Astrocyte of the cerebellum (primary cell): ENCODE results near the gene TBC1D17.

Source experiments
- DNase-seq: peaks from one replicate; pipeline ENCODE4 v3.0.0-alpha.2; 2011; ENCODE audit warnings: low read depth
- H3K4me3 ChIP-seq: 2 replicates; pipeline ENCODE4 v1.5.1; 2011; ENCODE audit warnings: mild to moderate bottlenecking, low read depth, low read length, moderate library complexity
- in situ Hi-C: cut with HindIII; loops from 2 replicates; pipeline ENCODE4 v1.10.0; 2017; ENCODE audit warnings: low sequenced_read_pairs
- TF ChIP-seq, protein P1 (sequence below): IDR thresholded peaks from 2 replicates; pipeline ENCODE4 v1.5.1; 2012; ENCODE audit warnings: low read length, low read depth, moderate library complexity, mild to moderate bottlenecking; ENCODE audit errors: missing control alignments

TBC1D17 gene

GRCh38 chr19:49910179-49910578 is 32.7 kb downstream of the TBC1D17 start:
- in situ Hi-C loops, result loop anchor here (5.0 kb wide), 1 partner anchor 97 kb away; no protein-coding TSS in a partner anchor
- DNase-seq, result no peak
- TF ChIP-seq, protein P1, sequence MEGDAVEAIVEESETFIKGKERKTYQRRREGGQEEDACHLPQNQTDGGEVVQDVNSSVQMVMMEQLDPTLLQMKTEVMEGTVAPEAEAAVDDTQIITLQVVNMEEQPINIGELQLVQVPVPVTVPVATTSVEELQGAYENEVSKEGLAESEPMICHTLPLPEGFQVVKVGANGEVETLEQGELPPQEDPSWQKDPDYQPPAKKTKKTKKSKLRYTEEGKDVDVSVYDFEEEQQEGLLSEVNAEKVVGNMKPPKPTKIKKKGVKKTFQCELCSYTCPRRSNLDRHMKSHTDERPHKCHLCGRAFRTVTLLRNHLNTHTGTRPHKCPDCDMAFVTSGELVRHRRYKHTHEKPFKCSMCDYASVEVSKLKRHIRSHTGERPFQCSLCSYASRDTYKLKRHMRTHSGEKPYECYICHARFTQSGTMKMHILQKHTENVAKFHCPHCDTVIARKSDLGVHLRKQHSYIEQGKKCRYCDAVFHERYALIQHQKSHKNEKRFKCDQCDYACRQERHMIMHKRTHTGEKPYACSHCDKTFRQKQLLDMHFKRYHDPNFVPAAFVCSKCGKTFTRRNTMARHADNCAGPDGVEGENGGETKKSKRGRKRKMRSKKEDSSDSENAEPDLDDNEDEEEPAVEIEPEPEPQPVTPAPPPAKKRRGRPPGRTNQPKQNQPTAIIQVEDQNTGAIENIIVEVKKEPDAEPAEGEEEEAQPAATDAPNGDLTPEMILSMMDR, result no peak
- no peak overlapping the region for H3K4me3 ChIP-seq

GRCh38 chr19:49911381-49912145 is 34.1 kb downstream of the TBC1D17 start:
- no peak for DNase-seq
- no peak overlapping the region for H3K4me3 ChIP-seq
- TF ChIP-seq, protein P1, result no peak
- in situ Hi-C loops, result loop anchor here (5.0 kb wide), 1 partner anchor 96 kb away; no protein-coding TSS in a partner anchor

- no peak for DNase-seq
- no peak overlapping the region for H3K4me3 ChIP-seq
- TF ChIP-seq, protein P1, result no peak
- in situ Hi-C loops, result loop anchor here (5.0 kb wide), 1 partner anchor 94 kb away; no protein-coding TSS in a partner anchor
These were observed 35.6 kb downstream of the TBC1D17 start for GRCh38 chr19:49912965-49913685.

- TF ChIP-seq, protein P1, result no peak
- H3K4me3 ChIP-seq, result no peak overlapping the region
- in situ Hi-C loops, result loop anchor here (5.0 kb wide), 1 partner anchor 94 kb away; no protein-coding TSS in a partner anchor
- DNase-seq, result no peak
These were observed 36.2 kb downstream of the TBC1D17 start for GRCh38 chr19:49913720-49914119.

- TF ChIP-seq, protein P1, result no peak
- in situ Hi-C loops, result no loop called here
- H3K4me3 ChIP-seq, result no peak overlapping the region
- no peak for DNase-seq
These were observed 37.8 kb downstream of the TBC1D17 start for GRCh38 chr19:49915271-49915670.

DNA sequence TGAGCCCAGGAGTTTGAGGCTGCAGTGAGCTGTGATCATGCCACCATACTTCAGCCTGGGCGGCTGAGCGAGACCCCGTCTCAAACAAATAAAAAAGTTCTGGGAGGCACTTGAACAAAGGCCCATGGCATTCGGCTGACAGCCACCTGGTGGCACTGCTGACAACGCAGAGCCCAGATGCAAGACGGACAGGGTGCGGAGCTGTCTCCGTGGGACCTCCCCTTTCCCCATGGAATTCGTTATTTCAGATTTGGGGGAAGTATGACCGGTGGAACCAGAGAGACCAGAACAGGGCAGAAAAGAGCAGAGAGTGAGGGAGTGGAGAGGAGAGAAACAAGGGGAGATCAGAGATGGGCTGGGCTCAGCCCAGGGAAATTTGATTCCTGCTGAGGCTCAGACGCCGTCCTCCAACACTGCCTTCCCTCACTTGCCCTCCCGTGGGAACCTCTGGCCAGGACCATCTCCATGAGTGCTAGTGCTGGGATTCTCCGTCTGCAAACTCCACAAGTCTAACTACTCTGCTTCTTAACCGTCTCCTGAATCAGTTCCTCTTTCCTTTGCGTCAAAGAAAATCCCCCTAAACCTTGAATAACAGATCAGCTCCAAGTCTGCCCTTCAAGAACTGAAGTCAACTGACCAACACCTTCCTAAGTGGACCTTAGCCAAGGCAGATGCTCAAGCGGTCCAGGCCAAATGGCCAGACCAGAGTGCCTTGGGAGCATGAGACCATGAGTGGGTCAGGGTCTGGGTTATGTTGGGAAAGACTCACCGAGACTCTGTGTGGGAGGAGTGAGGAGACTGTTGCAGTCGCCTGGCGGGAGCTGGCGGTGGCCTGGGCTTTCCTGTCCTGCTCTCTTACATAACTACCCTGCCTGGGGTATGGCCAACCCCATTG is 39.6 kb downstream of the TBC1D17 start:
- TF ChIP-seq, protein P1, result peak; percentile 19
- no peak overlapping the region for H3K4me3 ChIP-seq
- in situ Hi-C loops, result no loop called here
- no peak for DNase-seq
